ENCODE data around the gene PTK7. TPM values are rescaled to one million over a fixed set of nuclear protein-coding genes. Genes with fewer than 3 reads are reported as not detected.
A peak's percentile ranks its signal among the peaks of the same experiment; 100 is the strongest.
"Not testable (repeated sequence)": the region's sequence is repeated elsewhere in the genome, so short reads cannot be mapped to it uniquely, and the experiment has no call there.

The PTK7 gene
- total RNA-seq, 1 donor from 2014 or later: 20.0 TPM

GRCh38 chr6:43117466-43117865 lies 41.4 kb downstream of the PTK7 start:
- DNase-seq (ENCODE audit: low read depth in 2 of 2): not testable (repeated sequence)

DNA sequence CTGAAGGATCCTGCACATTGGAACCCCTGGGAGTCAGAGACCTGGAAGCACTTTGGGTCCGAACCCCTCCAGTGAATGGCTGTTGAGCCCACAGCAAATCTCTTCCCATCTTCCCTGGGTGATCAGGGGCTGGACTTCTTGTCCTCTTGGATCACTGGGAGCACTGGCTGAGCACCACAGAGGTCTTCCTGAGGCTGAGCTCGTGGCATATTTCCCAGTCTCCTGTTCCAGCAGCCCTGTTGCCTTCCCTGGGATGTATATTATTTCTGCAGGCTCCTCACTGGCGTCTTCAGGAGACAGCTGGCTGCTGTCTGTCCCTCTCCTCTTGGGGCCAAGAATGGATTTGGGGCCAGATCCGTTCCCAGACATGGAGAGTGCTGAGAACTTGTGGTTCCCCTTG lies 43.4 kb downstream of the PTK7 start:
- no peak for DNase-seq (ENCODE audit: low read depth in 2 of 2)

DNA sequence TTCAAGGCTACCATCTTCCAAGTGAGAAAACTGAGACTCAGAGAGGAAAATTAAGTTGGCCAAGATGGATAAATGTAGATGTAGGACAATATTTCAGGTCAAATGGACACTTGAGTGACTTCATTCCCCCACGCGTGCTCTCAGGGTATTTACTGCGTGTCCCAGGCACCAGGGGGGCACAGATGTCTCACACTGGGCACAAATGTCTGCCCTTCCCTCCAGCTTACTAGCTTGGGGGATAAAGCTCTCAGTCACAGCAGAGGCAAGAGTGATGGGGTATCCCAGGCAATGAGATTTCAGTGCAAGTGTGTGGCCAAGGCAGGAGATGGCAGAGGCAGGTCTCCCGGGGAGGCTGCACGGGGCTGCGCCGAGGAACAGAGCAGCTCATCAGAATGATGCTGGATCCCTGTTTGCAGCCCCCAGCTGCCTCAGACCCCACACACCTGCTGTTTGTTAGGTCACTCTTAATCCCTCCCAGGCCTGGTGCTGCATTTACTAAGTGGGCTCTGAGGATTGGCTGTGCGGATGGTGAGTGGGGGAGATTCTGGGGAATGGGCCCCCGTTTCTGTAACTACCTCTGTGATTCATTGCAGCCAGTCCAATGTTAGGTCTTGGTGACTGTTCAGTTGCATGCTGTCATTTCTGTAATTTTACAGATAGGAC lies 44.1 kb downstream of the PTK7 start:
- no peak for DNase-seq (ENCODE audit: low read depth in 2 of 2)

DNA sequence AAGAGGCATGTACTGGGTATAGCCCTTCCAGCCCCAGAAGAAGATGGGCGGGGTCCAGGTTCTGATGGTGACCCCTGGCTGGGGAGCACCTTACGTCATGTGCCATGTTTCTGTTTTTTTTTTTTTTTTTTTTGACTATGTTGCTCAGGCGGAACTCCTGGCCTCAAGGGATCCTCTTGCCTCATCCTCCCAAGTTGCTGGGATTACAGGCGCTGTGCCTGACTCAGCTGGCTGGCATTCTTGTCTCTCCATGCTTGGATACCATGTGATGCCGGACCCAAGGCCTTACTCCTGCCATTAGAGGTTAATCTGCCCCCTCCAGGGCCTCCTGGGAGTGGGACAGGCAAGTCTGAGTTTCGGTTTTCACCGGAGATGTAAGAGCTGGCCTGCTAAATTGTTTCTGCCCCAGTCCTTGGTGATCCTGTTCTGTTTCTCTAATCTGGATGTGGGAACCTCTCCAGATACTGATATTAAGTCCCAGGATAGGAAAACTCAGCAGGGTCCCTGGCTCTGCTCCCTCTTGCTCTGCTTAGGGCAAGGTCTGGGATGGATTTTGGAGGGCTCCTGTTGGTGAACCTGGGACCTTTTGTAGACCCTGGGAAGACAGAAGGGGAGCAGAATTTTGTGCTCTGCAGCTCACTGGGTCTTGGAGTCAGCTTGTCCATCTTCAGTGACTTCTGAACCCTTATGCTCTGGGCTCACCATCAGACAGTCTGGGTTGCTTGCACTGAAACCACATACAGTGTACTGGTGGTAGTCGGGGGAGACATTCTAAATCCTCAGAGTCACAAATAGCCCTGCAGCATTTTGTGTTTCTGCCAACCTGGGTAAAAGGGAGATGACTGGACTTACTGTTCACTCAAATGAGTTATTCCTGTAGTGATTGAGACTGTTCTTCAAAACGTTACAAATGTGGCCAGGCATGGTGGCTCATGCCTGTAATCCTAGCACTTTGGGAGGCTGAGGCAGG lies 45.1 kb downstream of the PTK7 start:
- no peak for DNase-seq (ENCODE audit: low read depth in 2 of 2)

DNA sequence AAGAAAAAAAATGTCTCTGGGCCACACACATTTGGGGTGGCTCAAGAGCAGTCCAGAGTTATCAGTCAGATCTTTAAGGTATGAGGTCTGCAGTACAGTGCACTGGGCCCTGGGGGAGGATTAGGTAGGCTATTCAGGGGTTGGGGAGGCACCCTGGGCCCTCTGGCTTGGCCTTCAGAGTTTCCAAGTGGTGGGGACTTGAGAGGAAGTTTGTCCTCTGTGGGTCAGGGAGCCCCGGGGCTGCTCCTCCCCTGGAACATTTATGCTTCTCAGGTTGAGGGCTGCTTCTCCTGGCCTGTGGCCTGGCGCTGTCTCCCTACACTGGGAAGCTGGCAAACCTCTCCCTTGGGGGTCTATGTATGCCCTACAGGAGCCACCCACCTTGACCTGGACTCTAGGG lies 46.0 kb downstream of the PTK7 start:
- no peak for DNase-seq (ENCODE audit: low read depth in 2 of 2)

GRCh38 chr6:43123461-43124314 lies 47.6 kb downstream of the PTK7 start:
- no peak for DNase-seq (ENCODE audit: low read depth in 2 of 2)

DNA sequence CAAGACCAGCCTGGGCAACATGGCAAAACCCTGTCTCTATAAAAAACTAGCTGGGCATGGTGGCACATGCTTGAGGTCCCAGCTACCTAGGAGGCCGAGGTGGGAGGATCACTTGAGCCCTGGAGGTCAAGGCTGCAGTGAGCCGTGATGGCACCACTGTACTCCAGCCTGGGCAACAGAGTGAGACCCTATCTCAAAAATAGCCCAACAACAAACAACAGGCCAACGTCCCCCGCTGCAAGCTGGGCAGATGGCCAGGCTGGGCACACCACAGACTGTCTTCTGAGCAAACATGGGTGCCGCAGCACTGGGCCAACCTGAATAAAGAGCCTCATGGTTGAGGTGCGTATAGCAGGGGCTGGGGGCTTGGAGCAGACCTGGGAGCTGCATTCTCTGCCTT lies 48.4 kb downstream of the PTK7 start:
- DNase-seq (ENCODE audit: low read depth in 2 of 2): no peak

- no peak for DNase-seq (ENCODE audit: low read depth in 2 of 2)
Measured at GRCh38 chr6:43125119-43125518, 49.0 kb downstream of the PTK7 start.

GRCh38 chr6:43125555-43125954 lies 49.4 kb downstream of the PTK7 start:
- DNase-seq (ENCODE audit: low read depth in 2 of 2): no peak

DNA sequence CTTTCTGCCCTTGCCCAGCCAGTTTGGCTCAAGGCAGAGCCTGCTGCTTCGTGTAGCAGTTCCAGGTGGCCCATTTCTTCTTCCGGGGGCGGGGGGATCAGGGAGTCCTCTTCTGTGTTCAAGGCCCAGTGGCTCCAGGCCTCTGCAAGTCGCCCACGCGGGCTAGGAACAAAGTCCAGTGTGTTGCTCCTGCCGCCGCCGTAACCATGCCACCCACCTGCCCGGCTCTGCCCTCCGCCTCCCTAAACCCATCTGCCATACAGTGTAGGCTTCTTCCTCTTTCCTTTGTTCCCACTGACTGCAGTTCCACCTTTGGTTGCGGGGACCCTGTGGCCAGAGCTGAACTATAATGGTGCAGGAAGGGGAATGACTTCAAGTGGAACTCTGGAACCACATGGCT lies 51.1 kb downstream of the PTK7 start:
- no peak for DNase-seq (ENCODE audit: low read depth in 2 of 2)

DNA sequence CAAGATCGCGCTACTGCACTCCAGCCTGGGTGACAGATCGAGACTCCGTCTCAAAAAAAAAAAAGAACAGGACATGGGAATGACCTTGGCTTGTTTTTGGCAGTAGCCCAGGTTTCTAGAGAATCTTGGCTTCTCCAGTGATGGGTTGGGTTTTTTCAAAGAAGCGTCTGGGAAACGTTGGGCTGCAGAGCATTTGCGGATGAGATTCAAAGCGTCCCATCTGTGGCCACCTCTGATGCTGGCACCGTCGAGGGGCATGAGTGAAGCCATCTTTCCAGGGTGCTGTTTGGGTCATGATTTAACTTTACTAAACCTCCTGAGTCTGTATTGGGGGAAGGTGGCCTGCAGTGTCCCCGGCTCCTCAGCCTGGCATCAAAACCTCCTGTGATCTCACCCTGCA lies 51.8 kb downstream of the PTK7 start:
- no peak for DNase-seq (ENCODE audit: low read depth in 2 of 2)

DNA sequence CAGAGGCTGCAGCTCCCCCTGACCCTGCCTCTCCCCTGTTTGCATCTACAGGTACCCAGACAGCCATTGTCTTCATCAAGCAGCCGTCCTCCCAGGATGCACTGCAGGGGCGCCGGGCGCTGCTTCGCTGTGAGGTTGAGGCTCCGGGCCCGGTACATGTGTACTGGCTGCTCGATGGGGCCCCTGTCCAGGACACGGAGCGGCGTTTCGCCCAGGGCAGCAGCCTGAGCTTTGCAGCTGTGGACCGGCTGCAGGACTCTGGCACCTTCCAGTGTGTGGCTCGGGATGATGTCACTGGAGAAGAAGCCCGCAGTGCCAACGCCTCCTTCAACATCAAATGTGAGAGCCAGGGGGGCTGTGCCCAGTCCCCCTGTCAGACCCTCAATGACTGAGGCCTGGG lies 52.8 kb downstream of the PTK7 start:
- DNase-seq (ENCODE audit: low read depth in 2 of 2): no peak

DNA sequence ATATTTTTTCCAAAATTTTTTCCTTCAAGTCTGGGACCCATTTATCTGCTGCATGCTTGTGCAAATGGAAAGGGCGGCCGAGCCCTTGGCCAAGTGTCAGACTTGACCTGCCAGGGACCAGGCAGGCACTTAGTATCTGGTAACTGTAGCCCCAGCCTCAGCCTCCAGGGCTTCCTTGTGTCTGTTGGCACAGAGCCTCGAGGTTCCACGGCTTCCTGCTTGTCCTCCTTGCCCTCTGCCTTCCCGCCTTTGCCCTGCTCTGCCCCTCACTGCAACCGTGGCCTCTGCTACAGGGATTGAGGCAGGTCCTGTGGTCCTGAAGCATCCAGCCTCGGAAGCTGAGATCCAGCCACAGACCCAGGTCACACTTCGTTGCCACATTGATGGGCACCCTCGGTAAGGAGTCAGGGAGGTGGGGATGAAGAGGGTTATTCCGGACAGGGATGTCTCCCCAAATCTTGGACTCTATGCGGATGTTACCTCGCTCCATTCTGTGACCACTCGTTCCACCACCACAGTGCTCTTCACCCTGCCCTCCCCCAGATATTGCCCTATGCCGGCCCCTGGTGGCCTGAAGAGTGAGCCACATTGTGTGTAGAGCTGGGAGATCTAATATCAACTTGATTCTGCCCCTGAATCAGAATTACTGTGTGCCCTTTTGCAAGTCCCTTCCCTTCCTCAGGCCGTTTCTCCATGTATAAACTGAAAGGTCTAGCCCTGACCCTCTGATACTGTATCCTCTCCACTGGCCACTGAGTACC lies 53.5 kb downstream of the PTK7 start:
- peak; percentile 17 to 49 for DNase-seq (ENCODE audit: low read depth in 2 of 2)

GRCh38 chr6:43130429-43130828 lies 54.3 kb downstream of the PTK7 start:
- no peak for DNase-seq (ENCODE audit: low read depth in 2 of 2)

- not testable (repeated sequence) for DNase-seq (ENCODE audit: low read depth in 2 of 2)
Measured at GRCh38 chr6:43131379-43131778, 55.3 kb downstream of the PTK7 start.

DNA sequence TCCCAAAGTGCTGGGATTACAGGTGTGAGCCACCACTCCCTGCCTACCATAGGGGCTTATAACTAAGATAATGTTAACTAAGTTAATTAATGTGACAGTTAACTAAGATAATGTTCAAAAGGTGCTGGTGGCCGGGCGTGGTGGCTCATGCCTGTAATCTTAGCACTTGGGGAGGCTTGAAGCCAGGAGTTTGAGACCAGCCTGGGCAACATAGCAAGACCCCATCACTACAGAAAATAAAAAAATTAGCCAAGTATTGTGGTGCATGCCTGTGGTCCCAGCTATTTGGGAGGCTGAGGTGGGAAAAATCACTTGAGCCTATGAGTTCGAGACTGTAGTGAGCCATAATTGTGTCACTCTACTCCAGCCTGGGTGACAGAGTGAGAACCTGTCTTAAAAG lies 62.2 kb downstream of the PTK7 start:
- DNase-seq (ENCODE audit: low read depth in 2 of 2): no peak

GRCh38 chr6:43139973-43140372 lies 63.9 kb downstream of the PTK7 start:
- DNase-seq (ENCODE audit: low read depth in 2 of 2): not testable (repeated sequence)

- DNase-seq (ENCODE audit: low read depth in 2 of 2): no peak
Measured at GRCh38 chr6:43141644-43142043, 65.5 kb downstream of the PTK7 start.

DNA sequence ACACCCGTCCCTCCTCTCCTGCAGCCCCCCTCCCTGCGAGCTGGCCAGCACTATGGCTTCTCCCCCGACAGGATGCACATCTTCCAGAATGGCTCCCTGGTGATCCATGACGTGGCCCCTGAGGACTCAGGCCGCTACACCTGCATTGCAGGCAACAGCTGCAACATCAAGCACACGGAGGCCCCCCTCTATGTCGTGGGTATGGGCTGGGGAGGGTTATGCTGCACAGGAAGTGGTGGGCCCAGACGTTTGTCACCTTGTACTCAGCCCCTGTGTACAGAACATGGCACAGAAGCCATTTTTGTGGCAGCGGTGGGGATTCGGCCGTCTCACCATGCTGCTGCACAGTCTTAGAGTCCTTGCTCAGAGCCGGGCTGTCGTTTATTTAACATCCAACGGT lies 66.0 kb downstream of the PTK7 start:
- DNase-seq (ENCODE audit: low read depth in 2 of 2): no peak

- peak; percentile 40 to 74 for DNase-seq (ENCODE audit: low read depth in 2 of 2)
Measured at GRCh38 chr6:43143235-43144128, 67.4 kb downstream of the PTK7 start.
